GM18867 (cell line): ENCODE data around the gene G6PC2.
"Not testable (repeated sequence)": the region's sequence is repeated elsewhere in the genome, so short reads cannot be mapped to it uniquely, and the experiment has no call there.

Experiments used
- ATAC-seq: cut with Tn5 transposase; IDR thresholded peaks from one replicate; pipeline ENCODE4 v1.9.1; 2021; ENCODE audit warnings: mild to moderate bottlenecking, moderate library complexity; ENCODE audit not compliant: unreplicated experiment

G6PC2 gene, protein sequence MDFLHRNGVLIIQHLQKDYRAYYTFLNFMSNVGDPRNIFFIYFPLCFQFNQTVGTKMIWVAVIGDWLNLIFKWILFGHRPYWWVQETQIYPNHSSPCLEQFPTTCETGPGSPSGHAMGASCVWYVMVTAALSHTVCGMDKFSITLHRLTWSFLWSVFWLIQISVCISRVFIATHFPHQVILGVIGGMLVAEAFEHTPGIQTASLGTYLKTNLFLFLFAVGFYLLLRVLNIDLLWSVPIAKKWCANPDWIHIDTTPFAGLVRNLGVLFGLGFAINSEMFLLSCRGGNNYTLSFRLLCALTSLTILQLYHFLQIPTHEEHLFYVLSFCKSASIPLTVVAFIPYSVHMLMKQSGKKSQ

DNA sequence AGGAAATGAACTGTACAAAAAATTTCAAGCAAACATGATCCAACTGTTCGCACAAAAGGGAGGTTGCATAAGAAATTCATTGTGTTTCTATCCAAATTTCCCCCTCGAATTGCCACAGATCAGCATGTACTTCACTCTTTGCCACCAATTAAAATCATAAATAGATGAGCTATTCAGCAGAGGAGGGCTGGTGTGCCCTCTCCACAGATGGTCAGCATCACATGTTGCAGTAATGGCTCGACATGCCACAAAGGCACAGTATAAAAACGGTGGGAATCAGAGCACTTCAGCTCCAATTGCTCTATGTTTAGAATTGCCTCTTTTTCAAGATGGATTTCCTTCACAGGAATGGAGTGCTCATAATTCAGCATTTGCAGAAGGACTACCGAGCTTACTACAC lies at the start of gene G6PC2:
TSS of gene G6PC2 (plus strand) at position 289 of the 400 bp plus-strand sequence. CDS start at position 330, 41 bp downstream.
- no peak for ATAC-seq

DNA sequence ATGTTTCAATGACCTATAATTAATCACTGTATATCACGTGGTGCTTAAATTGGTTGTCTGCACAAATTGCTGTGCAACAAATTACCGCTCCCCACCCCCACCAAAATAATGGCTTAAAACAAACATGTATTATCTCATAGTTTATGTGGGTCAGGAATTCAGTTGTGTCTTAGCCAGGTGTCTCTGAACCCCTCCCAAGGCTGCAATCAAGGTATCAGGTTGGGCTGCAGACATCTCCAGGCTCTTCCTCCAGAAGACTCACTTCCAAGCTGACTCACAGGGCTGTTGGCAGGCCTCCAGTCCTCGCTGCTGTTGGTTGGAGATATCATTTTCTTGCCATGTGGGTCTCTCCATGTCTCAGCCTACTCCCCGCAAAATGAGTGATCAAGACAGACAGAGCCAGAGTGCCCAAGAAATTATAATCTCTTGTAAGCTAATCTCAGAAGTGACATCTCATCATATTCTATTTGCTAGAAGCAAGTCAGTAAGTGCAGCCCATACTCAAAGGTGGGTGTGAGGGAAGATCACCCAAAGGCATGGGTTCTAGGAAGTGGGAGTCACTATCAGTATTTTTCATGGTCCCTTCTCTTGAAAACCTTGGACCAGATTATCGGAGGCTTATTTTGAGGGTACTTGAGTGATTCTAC lies 49.3 kb upstream of the G6PC2 start:
- no peak for ATAC-seq

DNA sequence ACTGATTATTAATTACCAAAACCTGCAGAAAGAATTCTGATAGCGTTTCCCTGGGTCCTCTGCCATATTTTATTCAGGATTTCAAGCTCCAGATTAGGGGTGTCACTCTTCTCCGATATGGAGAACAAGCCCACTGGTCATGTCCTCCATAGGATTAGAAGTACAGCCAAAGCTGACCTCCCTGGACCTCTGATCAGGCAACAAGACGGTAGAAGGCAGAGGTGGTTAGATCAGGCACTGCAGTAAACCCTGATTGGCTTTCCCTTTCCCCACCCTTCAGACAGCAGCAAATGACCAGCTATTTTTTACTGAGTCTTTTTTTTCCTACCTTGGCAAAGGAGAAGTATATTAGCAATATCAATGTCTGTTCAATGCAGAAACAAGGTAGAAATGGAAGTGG lies 48.6 kb upstream of the G6PC2 start:
- ATAC-seq: no peak

DNA sequence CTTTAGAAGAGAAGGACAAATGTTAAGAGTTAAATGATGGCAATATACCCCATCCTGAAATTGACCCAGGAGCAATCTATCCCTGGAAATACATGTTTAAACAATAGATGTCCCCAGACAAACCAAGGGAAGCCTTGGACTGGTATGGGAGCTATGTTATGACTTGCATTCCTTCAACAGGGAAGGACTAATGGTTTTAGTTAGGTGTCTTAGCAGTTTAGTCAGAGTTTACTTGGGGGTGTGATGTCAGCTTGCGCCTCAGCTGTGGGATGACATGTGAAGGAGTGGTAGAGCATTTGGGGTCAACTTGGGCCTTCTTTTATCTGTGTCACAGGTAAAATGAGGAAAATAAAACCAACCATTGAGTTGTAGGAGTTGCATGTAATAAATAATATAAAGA lies 47.6 kb upstream of the G6PC2 start:
- ATAC-seq: no peak

DNA sequence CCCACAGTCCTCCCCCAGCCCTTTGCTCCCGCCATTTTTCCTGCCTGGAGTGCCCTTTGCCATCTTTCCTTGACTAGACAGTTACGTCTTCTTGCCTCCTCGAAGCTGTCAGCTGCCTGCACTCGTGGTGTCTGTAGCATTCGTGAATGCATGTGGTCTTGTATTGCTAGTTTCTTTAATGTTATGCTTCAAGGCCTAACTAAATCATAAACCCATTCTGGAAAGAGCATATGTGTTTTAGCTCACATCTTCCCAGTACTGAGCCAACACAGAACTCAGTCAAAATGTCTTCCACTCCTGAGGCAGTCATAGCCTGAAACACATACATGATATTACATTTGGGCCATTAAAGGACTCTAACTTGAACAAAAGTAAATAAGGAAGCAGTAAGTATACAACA lies 46.4 kb upstream of the G6PC2 start:
- no peak for ATAC-seq

DNA sequence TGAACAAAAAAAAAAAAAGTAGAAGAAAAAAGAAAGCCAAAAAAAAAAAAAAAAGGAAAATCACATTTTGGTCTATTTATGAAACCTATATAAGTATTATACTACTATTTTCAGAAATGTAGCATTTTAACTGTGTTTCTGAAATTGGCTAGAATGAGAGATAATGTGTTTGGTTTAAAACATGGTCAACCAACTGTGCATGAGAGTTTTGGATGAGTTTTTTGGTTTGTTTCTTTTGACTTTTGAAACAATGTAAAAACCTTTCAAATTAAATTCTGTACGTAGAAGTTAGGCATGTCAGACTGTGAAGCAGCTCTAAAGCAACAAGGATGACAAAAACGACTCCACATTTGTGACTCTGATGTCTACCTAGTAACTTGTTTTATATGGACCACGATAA lies 45.5 kb upstream of the G6PC2 start:
- no peak for ATAC-seq

DNA sequence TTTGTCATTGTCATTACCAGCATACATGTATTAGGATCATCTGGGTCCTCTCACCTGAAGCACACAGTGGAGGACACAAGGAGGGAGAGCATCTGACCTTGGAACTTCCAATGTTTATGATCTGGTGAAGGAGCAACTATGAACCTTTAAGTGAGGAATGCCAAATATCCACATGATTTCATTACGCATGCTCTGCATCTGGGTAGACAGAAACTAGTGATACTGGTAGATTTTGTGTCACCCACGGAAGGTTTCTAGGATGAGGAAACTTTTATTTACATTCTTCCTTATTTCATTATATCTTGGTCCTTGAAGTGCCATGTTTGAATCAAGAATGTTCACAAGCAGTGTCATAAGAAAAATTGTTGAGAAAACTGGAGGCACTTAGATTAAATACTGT lies 42.9 kb upstream of the G6PC2 start:
- no peak for ATAC-seq

DNA sequence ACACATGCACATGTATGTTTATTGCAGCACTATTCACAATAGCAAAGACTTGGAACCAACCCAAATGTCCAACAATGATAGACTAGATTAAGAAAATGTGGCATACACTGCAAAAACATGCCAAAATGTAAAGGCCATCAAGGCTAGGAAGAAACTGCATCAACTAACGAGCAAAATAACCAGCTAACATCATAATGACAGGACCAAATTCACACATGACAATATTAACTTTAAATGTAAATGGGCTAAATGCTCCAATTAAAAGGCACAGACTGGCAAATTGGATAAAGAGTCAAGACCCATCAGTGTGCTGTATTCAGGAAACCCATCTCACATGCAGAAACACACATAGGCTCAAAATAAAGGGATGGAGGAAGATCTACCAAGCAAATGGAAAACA lies 33.9 kb upstream of the G6PC2 start:
- not testable (repeated sequence) for ATAC-seq

DNA sequence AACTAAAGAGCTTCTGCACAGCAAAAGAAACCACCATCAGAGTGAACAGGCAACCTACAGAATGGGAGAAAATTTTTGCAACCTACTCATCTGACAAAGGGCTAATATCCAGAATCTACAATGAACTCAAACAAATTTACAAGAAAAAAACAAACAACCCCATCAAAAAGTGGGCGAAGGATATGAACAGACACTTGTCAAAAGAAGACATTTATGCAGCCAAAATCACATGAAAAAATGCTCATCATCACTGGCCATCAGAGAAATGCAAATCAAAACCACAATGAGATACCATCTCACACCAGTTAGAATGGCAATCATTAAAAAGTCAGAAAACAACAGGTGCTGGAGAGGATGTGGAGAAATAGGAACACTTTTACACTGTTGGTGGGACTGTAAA lies 30.7 kb upstream of the G6PC2 start:
- not testable (repeated sequence) for ATAC-seq

DNA sequence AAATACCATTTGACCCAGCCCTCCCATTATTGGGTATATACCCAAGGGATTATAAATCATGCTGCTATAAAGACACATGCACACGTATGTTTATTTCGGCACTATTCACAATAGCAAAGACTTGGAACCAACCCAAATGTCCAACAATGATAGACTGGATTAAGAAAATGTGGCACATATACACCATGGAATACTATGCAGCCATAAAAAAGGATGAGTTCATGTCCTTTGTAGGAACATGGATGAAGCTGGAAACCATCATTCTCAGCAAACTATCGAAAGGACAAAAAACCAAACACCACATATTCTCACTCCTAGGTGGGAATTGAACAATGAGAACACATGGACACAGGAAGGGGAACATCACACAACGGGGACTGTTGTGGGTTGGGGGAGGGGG lies 30.3 kb upstream of the G6PC2 start:
- ATAC-seq: not testable (repeated sequence)

DNA sequence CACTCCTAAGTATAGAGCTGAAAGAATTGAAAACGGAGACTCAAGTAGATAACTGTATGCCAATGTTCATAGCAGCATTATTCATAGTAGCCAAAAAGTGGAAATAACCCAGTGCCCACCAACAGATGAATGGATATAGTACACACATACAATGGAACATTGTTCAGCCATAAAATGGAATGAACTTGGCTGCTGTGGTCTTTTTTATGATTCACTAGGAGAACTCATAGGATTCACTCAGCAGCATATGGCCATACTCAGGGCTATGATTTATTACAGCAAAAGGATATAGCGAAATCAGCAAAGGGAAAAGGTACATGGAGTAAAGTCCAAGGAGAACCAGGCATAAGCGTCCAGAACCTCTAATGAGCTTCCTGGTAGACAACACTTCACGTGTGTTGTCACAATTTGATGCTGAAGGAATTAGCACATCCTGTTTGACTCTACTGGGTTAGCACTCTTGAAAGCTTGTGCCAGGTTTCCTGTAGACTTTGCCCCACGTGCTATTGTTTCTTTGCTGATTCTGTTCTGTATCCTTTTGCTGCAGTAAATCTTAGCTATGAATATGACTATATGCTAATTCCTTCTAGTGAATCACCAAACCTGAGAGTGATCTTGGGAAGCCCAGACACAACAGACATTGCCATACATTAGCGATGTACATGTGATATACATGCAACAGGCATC lies 26.6 kb upstream of the G6PC2 start:
- ATAC-seq: no peak

DNA sequence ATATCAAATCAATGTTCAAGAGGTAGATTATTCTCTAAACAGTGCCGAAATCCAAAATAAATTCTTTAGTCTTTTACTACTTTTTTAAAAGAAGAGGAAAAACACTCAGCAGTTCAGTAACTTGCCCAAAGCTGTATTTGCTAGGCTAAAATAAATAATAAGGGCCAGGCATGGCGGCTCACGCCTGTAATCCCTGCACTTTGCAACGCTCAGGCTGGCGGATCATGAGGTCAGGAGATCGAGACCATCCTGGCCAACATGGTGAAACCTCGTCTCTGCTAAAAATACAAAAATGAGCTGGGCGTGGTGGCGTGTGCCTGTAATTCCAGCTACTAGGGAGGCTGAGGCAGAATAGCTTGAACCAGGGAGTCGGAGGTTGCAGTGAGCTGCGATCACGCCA lies 18.9 kb upstream of the G6PC2 start:
- not testable (repeated sequence) for ATAC-seq

DNA sequence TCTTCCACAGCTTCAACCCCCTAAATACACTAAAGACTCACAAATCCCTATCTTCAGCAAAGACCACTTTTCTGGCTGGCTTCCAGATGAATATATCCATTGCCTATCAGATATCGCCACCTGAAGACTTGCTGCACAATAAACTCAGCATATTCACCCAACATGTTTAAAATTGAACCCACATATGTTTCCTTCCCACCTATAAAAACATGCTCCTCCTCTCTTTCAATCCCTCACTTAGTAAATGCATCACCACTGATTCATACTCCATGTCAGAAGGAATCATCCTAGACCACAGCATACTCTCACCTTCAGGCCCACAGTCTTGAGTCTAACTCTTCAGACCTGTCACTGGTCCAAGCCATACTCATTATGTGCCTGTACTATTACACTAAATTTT lies 16.1 kb upstream of the G6PC2 start:
- no peak for ATAC-seq

DNA sequence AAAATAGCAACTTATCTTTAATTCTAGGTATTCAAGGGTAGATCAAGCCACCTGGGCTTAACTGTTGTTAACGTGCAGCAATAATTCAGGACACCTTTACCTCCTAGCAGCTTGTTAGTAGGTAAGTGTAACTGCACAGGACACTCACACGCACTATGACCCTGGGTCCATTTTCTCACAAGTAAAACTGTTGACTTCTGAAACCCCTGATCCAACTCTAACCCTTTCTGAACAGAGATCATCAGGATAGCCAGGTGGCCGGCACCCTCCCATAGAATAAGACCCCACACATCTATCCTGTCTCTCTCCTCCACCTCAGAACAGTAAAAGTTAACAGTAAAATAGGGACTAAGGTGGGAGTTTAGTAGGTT lies 11.5 kb upstream of the G6PC2 start:
- ATAC-seq: no peak

DNA sequence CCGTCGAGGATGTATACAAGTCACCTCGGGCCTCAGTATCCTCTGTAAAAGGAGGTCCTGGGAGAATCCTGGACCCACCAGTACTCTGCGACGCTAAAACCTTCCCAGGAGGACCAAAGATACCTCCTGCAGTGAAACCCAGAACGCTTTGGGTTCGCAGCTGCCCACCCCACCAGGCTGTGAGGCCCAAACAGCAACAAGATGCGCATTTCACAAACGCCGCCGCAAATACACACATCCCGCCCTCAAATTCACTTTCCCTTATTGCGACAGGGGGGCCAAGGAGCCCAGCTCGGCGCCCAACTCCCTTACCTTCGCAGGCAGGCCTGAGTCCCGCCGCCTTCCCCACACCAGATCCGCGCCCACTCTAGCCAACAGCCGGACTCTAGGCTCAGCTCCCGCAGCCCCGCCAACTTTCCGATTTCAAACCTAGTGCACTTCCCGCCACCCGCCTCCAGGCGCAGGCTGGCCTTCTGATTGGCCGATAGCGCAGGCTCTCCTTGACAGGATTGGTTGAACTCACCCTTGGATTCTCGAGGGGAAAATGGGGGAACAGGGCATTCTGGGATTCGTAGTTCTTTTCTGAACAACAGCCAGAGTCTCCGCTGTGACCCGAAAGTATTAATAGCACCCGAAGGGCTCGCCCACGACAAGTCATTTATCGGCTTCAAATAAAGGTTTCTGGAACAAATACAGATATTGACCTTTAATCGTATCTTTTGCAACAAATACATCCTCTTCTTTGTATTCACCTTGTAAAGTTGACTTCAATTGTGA lies 10.9 kb upstream of the G6PC2 start, which contains the start of gene SPC25:
TSS of gene SPC25 (minus strand) at position 425 of the 777 bp plus-strand sequence. CDS start 911 bp downstream, outside the sequence.
- ATAC-seq: peak; percentile 100

DNA sequence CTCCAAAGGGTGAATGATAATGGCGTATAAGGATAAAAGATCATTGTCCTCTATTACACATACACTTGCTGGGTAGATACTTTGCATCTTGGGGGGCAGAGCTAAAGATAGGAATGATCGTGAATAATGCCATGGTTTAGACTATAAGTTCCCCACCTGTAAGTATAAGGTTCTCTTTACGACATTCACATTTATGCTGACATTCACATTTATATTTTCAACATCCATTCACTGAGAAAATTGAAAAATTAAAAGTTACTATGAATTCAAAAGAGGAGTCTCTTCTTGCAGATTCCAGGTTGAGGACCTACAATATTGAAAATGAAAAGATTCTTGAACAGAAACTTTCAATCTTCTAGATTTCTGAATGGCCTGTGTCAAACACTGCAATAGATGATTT lies 8.8 kb upstream of the G6PC2 start:
- ATAC-seq: no peak

DNA sequence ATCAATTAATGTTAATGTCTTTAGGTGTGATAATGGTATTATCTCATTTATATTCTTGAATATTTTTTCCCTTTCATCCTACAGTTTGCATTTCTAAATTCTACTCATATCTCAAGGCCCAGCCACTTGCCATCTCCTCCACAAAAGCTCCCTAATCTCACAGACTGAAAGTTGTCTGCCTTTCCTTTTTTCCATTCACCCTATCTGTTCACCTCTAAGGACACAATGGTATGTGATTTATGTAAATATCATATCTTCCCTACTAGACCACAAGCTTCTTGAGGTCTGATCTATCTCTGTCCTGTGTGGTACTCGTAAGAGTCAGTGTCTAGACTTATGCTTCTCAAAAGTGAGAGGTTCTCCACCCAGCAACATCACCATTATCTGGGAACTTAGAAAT lies 7.0 kb upstream of the G6PC2 start:
- no peak for ATAC-seq

DNA sequence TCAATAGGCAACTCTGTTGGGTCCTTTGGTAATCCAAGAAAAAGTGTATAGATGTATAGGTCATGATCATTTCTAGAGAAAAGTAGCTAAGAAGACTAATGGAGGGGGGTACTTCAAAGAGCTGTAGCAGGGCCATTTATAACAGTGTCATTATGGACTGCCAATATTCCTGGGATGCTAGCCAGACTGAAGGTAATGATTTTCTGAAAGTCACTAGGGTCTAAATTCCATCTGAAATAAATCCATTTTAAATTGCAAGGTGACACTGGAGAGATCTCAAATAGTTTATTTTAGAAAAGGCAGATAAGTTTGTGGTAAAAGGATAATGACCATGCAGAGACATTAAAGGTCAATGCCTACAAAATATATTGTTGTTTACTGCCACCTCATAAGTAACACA lies 6.4 kb upstream of the G6PC2 start:
- no peak for ATAC-seq

DNA sequence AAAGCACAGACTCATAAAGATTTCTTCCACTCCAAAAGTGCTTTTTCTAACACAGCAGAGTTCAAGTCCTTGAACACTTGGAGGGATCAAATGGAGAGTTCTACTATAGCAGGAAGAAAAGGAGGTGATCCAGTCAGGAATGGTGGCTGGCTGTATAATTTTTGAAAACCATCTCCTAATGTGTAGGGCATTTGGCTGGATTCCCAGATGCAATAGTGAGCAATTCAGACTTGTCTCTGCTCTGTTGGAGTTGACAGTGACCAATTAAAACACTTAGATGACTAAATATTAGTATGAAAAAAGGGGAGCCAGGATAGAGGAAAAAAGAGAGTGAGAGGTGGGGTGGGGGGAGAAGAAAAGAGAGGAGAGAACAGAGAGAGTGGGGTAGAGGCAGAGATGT lies 5.3 kb upstream of the G6PC2 start:
- no peak for ATAC-seq

DNA sequence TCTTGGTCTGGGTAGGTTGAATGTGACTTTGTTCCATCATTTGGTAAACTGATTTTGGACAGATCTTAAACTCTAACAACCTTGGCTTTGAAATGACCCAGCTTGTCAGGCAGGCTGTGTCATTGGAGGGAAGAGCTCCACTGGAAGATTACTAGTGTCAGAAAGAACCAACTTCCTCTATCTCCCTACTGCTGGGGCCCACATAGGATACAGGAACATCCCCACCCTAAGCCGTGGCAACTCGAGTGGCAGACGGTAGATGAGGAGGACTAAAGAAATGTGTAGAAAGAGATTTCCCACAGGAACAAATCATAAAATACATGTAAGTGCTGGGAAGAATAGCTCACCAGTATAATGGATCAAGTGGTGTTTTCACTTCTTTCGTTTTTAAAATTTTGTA lies 4.3 kb upstream of the G6PC2 start:
- ATAC-seq: no peak

DNA sequence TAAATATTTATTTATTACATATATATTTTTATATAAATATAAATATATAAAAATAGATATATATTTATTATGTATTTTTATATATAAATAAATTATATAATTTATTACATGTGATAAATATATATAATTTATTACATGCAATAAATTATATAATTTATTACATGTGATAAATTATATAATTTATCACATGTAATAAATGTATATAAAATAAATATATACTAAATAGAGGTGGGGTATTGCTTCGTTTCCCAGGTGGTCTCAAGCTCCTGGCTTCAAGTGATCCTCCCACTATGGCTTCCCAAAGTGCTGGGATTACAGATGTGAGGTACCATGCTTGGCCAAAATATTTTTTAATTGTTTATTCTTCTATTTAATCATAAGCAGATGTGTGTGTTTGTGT lies 3.6 kb upstream of the G6PC2 start:
- no peak for ATAC-seq
